WI38 (cell line): ENCODE data around the gene ITGA11.

Experiments
- H3K4me3 ChIP-seq: 2 replicates; pipeline ENCODE4 v1.5.1; 2011; ENCODE audit warnings: low read depth, mild to moderate bottlenecking, control low read depth, low read length
- CTCF ChIP-seq: IDR thresholded peaks from 2 replicates; pipeline ENCODE4 v1.5.1; 2012; ENCODE audit warnings: low read depth, mild to moderate bottlenecking, control low read depth, low read length

Gene ITGA11

GRCh38 chr15:68304589-68305337 lies 127.2 kb downstream of the ITGA11 start:
- no peak overlapping the region for H3K4me3 ChIP-seq
- TF ChIP-seq CTCF: no peak

GRCh38 chr15:68303560-68304436 lies 128.2 kb downstream of the ITGA11 start:
- H3K4me3 ChIP-seq: no peak overlapping the region
- TF ChIP-seq CTCF: no peak

GRCh38 chr15:68303134-68303533 lies 128.8 kb downstream of the ITGA11 start:
- TF ChIP-seq CTCF: no peak

GRCh38 chr15:68302729-68303128 lies 129.2 kb downstream of the ITGA11 start:
- TF ChIP-seq CTCF: no peak
- H3K4me3 ChIP-seq: no peak overlapping the region

More at GRCh38 chr15:68303134-68303533, 128.8 kb downstream of the ITGA11 start:
- H3K4me3 ChIP-seq: no peak overlapping the region

- TF ChIP-seq CTCF: no peak
- H3K4me3 ChIP-seq: no peak overlapping the region
Measured at GRCh38 chr15:68301301-68301700, 130.7 kb downstream of the ITGA11 start.

GRCh38 chr15:68300115-68300940 lies 131.6 kb downstream of the ITGA11 start:
- no peak for TF ChIP-seq CTCF
- no peak overlapping the region for H3K4me3 ChIP-seq
